Left ventricle myocardium superior (tissue), 1 donor: Measurements from ENCODE around the gene ZNF446. TPM values are rescaled to one million over a fixed set of nuclear protein-coding genes. Genes with fewer than 3 reads are reported as not detected.
A peak's percentile ranks its signal among the peaks of the same experiment; 100 is the strongest.
"Not testable (repeated sequence)": the region's sequence is repeated elsewhere in the genome, so short reads cannot be mapped to it uniquely, and the experiment has no call there.

Experiments
- ATAC-seq: fragments of 200-7000 bp; cut with Tn5 transposase; one replicate; pipeline ENCODE4 v1.9.1; 2020; ENCODE audit warnings: mild to moderate bottlenecking, moderate library complexity
- DNase-seq: peaks from one replicate; pipeline ENCODE4 v3.0.0-alpha.2; 2020
- intact Hi-C: fragments of 100-400 bp; cut with micrococcal nuclease; formaldehyde crosslinking; loops from one replicate; pipeline ENCODE4 v1.11.0; 2022
- total RNA-seq: library from RNA; stranded (reverse); fragmentation: NEBNext Ultra II Directional; extraction: Animal tissue kit (Norgen Biotek cat#: 25700); gene quantifications from one replicate; pipeline ENCODE4 v1.2.1, GENCODE V29; 2021
- donor health status: DM: no; HTN: yes; CAD: no; lungs with severe emphysema.

ZNF446 gene
- total RNA-seq, 1 donor from 2014 or later: 4.6 TPM

GRCh38 chr19:58492265-58492664 is 16.1 kb downstream of the ZNF446 start:
- intact Hi-C loops: no loop called here
- no peak for DNase-seq
- ATAC-seq: no peak

GRCh38 chr19:58497634-58498170 is 21.6 kb downstream of the ZNF446 start:
- ATAC-seq (no peak), DNase-seq (no peak)
- intact Hi-C loops: no loop called here

- DNase-seq: peak; percentile 48
- peak; percentile 12 for ATAC-seq
- intact Hi-C loops: no loop called here
These were observed 22.3 kb downstream of the ZNF446 start for GRCh38 chr19:58498316-58499020.

- ATAC-seq (peak; percentile 98), DNase-seq (peak; percentile 99)
- intact Hi-C loops: no loop called here
These were observed 23.1 kb downstream of the ZNF446 start for GRCh38 chr19:58499021-58499927.

DNA sequence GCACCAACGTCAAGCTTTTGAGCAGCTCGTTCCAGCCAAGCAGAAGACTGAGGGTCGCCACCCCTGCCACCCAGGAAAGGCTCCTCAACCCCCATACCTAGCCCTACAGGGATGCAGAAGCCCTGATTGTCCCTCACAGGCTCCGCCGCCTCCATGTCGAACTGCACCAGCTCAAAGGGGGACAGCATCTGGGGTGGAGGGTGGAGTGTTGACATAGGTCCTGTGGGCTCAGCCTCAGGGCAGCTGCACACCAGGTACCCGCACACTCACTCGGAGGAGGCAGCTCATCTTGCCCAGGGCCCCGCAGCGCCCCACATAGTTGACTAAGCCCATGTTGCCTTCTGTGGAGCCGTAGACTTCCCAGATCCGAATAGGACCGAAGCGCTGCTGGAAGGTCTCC is 24.1 kb downstream of the ZNF446 start:
- no peak for ATAC-seq
- intact Hi-C loops: no loop called here

DNA sequence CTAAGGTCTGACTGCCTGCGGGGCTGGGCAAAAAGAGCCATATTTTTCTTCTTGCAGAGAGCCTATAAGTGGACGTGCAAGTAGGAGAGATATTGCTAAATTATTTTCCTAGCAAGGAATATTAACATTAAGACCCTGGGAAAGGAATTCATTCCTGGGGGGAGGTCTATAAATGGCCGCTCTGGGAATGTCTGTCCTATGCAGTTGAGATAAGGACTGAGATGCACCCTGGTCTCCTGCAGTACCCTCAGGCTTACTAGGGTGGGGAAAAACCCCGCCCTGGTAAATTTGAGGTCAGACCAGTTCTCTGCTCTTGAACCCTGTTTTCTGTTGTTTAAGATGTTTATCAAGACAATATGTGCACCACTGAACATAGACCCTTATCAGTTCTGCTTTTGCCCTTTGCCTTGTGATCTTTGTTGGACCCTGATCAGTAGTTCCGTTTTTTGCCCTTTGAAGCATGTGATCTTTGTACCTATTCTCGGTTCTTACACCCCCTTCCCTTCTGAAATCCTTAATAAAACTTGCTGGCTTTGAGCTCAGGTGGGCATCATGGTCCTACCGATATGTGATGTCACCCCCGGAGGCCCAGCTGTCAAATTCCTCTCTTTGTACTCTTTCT is 31.6 kb downstream of the ZNF446 start:
- ATAC-seq, intact Hi-C loops, DNase-seq: not testable (repeated sequence)

More for the DNA sequence above, 24.1 kb downstream of the ZNF446 start:
- DNase-seq: peak; percentile 20

DNA sequence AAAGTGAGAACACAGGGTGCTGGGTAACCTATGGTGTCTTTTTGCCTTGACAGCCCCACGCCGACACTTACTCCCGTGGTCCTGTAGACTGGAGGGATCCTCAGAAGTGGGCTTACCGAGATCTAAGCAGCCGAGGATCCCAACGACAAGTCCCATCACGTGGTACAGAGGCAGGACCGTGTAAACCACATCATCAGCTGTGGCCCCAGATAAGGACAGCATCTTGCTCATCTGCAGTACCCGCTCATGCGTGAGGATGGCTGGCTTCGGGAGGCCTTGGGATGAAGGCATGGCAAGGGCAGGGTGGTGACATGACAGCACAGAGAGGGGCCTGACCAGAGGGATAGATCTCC is 33.6 kb downstream of the ZNF446 start:
- DNase-seq (no peak), ATAC-seq (no peak)
- intact Hi-C loops: no loop called here

GRCh38 chr19:58510084-58510862 is 34.1 kb downstream of the ZNF446 start:
- intact Hi-C loops: no loop called here
- DNase-seq: no peak
- no peak for ATAC-seq

- no peak for ATAC-seq
- no peak for DNase-seq
- intact Hi-C loops: no loop called here
These were observed 35.4 kb downstream of the ZNF446 start, which contains the start of gene SLC27A5 for GRCh38 chr19:58511353-58512208. Gene SLC27A5 (minus strand): TSS chr19:58511992. CDS start chr19:58511955, 37 bp downstream.

DNA sequence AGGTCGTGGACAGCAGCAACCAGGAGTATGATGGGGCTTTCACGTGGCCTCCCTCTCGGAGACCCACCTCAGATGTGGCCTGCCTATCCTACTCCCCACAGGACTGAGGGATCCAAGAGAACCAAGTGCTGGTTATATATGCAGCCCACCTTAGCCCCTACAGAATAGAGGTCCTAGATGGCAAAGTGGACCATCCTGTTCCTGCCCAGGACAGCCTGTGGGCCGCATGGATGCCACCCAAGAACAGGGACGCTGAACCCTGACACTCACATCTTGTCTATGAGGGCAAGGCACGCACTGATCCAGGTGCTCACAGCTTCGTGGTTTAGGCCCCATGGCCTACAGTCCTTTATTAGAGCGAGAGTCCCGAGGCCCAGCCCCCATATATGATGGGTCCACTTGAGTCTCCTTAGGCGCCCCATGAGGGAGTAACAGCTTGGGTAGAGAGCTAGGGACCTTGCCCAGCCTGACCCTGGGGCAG is 37.1 kb downstream of the ZNF446 start:
- DNase-seq (no peak), ATAC-seq (peak; percentile 7)
- intact Hi-C loops: no loop called here

DNA sequence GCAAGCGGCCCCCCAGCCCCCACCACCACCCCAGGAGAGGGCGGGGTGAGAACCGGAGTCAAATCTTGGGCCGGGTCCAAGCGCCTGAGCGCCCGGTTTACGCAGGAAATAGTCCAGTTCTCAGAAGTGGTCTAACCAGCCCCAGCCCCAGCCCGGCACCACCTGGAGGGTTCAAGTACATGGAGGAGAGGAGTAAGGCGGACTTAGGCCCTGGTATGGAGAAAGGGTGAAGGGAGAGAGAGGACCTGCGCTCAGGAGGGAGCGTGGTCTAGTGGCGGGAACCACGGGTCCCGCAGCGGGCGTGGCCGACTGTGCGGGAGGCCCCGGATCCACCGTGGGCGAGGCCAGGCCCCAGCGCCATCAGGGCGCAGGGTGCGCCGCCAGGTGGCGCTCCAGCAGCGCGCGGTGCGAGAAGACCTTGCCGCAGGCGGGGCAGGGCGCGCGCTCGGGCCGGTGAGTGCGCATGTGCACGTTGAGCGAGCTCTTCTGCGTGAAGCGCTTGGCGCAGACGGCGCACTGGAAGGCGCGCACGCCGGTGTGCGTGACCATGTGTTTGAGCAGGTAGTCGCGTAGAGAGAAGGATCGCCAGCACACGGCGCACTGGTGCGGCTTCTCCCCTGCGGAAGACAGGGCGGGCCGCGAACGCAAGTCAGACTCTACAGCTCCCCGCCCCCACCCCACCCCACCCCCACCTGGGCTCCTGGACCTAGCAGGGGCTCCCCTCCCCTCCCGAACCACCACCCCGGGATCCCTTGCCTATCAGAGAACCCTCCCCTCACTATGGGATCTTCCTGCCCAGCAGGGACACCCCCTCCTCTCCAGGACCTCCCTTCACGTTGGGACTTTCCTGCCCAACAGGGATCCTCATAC is 37.8 kb downstream of the ZNF446 start:
- intact Hi-C loops: no loop called here
- ATAC-seq (peak; percentile 92), DNase-seq (peak; percentile 96)

GRCh38 chr19:58514564-58515022 is 38.4 kb downstream of the ZNF446 start:
- ATAC-seq: no peak
- intact Hi-C loops: no loop called here
- no peak for DNase-seq

GRCh38 chr19:58515259-58515658 is 39.1 kb downstream of the ZNF446 start:
- ATAC-seq (no peak), DNase-seq (no peak)
- intact Hi-C loops: no loop called here

- ATAC-seq: no peak
- intact Hi-C loops: no loop called here
These were observed 40.2 kb downstream of the ZNF446 start for GRCh38 chr19:58516246-58516836.

GRCh38 chr19:58516964-58517833 is 41.0 kb downstream of the ZNF446 start:
- intact Hi-C loops: no loop called here
- no peak for ATAC-seq
- DNase-seq: no peak

More at GRCh38 chr19:58516246-58516836, 40.2 kb downstream of the ZNF446 start:
- no peak for DNase-seq
